ENCODE results near the gene CLPSL2.

The CLPSL2 gene

GRCh38 chr6:35801148-35801547, 24.8 kb downstream of the CLPSL2 start:
- Histone ChIP-seq H3K4me1 (ENCODE audit: low read length) (no peaks in the 10 kb centered on the region), H3K9ac (ENCODE audit: low read length) (no peak overlapping the region), H3K27ac (ENCODE audit: low read length) (no peak overlapping the region), H3K9me3 (replicated peaks; ENCODE audit: insufficient read depth, low read length) (no peaks in the 10 kb centered on the region), H3K4me2 (ENCODE audit: low read depth, low read length) (no peak overlapping the region), H3K27me3 (replicated peaks; ENCODE audit: insufficient read depth, low read length) (no peaks in the 10 kb centered on the region), H3K4me3 (ENCODE audit: low read length) (no peak overlapping the region), H3K9me2 (replicated peaks; ENCODE audit: insufficient read depth, low read length) (no peaks in the 10 kb centered on the region), H3K79me2 (ENCODE audit: low read length) (no peaks in the 10 kb centered on the region), H3K36me3 (replicated peaks; ENCODE audit: insufficient read depth, low read length) (no peaks in the 10 kb centered on the region), H2AFZ (ENCODE audit: low read length) (no peak overlapping the region), H3F3A (ENCODE audit: insufficient read depth, low read length) (no peaks in the 10 kb centered on the region), H4K20me1 (ENCODE audit: insufficient read depth, low read length) (no peaks in the 10 kb centered on the region)
- TF ChIP-seq EZH2 (optimal IDR thresholded peaks at IDR 0.05; ENCODE audit: low read depth, low read length), result no peak
- no peak for TF ChIP-seq EZH2phosphoT487 (IDR thresholded peaks at IDR 0.05; ENCODE audit: low read length)
- TF ChIP-seq CTCF (IDR thresholded peaks at IDR 0.05; ENCODE audit: low read length), result no peak
- no peak for DNase-seq

GRCh38 chr6:35804996-35805736, 28.8 kb downstream of the CLPSL2 start, which contains the start of gene LHFPL5:
Gene LHFPL5 (plus strand): TSS chr6:35805352. CDS start chr6:35805671, 319 bp downstream.
- no peak within 1 kb of the TSS for H3K9ac ChIP-seq (ENCODE audit: low read length)
- no peaks in the 10 kb centered on the region for H3K36me3 ChIP-seq (replicated peaks; ENCODE audit: insufficient read depth, low read length)
- no peak within 1 kb of the TSS for H2AFZ ChIP-seq (ENCODE audit: low read length)
- no peaks in the 10 kb centered on the region for H4K20me1 ChIP-seq (ENCODE audit: insufficient read depth, low read length)
- no peaks in the 10 kb centered on the region for H3K4me1 ChIP-seq (ENCODE audit: low read length)
- peak; percentile 41 for DNase-seq
- no peak within 1 kb of the TSS for H3K27ac ChIP-seq (ENCODE audit: low read length)
- H3K9me2 ChIP-seq (replicated peaks; ENCODE audit: insufficient read depth, low read length), result no peaks in the 10 kb centered on the region
- no peaks in the 10 kb centered on the region for H3K79me2 ChIP-seq (ENCODE audit: low read length)
- H3K27me3 ChIP-seq (replicated peaks; ENCODE audit: insufficient read depth, low read length), result no peaks in the 10 kb centered on the region
- peak within 1 kb of the TSS; percentile 40; the same call in 1 of the 2 replicates for H3K4me2 ChIP-seq (ENCODE audit: low read depth, low read length)
- no peaks in the 10 kb centered on the region for H3K9me3 ChIP-seq (replicated peaks; ENCODE audit: insufficient read depth, low read length)
- H3F3A ChIP-seq (ENCODE audit: insufficient read depth, low read length), result no peaks in the 10 kb centered on the region
- H3K4me3 ChIP-seq (ENCODE audit: low read length), result no peak within 1 kb of the TSS; the same call in 1 of the 2 replicates
- no peak for TF ChIP-seq EZH2 (optimal IDR thresholded peaks at IDR 0.05; ENCODE audit: low read depth, low read length)
- TF ChIP-seq EZH2phosphoT487 (IDR thresholded peaks at IDR 0.05; ENCODE audit: low read length), result no peak
- TF ChIP-seq CTCF (IDR thresholded peaks at IDR 0.05; ENCODE audit: low read length), result no peak

GRCh38 chr6:35808688-35809087, 32.3 kb downstream of the CLPSL2 start:
- H3K4me1 ChIP-seq (ENCODE audit: low read length), result no peaks in the 10 kb centered on the region
- H4K20me1 ChIP-seq (ENCODE audit: insufficient read depth, low read length), result no peaks in the 10 kb centered on the region
- no peak for DNase-seq
- TF ChIP-seq CTCF (IDR thresholded peaks at IDR 0.05; ENCODE audit: low read length) (no peak), EZH2 (optimal IDR thresholded peaks at IDR 0.05; ENCODE audit: low read depth, low read length) (no peak), EZH2phosphoT487 (IDR thresholded peaks at IDR 0.05; ENCODE audit: low read length) (no peak)
- H3K36me3 ChIP-seq (replicated peaks; ENCODE audit: insufficient read depth, low read length), result no peaks in the 10 kb centered on the region
- no peaks in the 10 kb centered on the region for H3K9me3 ChIP-seq (replicated peaks; ENCODE audit: insufficient read depth, low read length)
- no peak overlapping the region for H3K4me3 ChIP-seq (ENCODE audit: low read length)
- 0 out of 2 replicates have a peak, but pooled peaks cover 4% of the 10 kb centered on the region for H3K27me3 ChIP-seq (replicated peaks; ENCODE audit: insufficient read depth, low read length)
- H3K9ac ChIP-seq (ENCODE audit: low read length), result no peak overlapping the region
- H3K9me2 ChIP-seq (replicated peaks; ENCODE audit: insufficient read depth, low read length), result no peaks in the 10 kb centered on the region
- no peaks in the 10 kb centered on the region for H3K79me2 ChIP-seq (ENCODE audit: low read length)
- no peaks in the 10 kb centered on the region for H3F3A ChIP-seq (ENCODE audit: insufficient read depth, low read length)
- no peak overlapping the region for H2AFZ ChIP-seq (ENCODE audit: low read length)
- no peak overlapping the region for H3K4me2 ChIP-seq (ENCODE audit: low read depth, low read length)
- H3K27ac ChIP-seq (ENCODE audit: low read length), result no peak overlapping the region

Measured in MM.1S (cell line).